ENCODE results near the gene AGMAT. TPM values are rescaled to one million over a fixed set of nuclear protein-coding genes. Genes with fewer than 3 reads are reported as not detected.
"Not testable (repeated sequence)": the region's sequence is repeated elsewhere in the genome, so short reads cannot be mapped to it uniquely, and the experiment has no call there.

Gene AGMAT
- total RNA-seq, 1 donor from 2014 or later = 0.90 TPM

DNA sequence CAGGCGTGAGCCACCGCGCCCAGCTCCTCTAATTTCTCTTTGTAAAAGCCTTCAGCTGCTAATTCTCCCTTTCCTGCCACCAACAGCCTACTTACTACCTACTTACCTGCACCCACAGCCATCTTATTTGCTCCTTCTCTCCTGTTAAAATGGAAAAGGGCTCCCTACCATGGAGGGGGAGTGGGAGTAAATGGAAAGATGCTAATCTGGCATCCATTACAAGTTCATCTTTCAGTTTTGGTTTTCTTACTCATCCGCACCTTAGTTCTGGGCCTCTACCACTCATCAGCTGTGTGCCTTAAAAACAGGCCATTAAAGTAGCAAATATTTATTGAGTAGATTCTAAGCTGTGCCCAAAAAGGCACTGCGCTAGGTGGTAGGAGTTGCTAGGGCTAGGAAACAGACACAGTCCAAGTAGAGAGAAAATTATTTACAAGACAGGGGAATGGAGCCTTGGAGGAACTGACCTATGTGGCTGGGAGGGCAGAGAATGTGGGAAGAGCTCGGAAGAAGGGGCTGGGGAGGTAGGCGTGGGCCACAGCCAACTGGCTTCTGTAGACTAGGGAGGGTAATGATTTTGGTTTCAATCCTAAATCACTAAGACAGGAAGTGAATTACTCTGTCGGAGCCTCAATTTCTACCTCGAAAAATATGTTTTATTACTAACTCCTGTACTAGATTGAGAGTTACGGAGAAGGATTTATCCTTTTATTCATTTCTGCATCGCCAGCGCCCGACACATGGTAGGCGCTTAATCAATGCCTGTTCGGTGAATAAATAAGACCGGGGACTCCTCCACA is 31.7 kb upstream of the AGMAT start:
- DNase-seq (ENCODE audit: low read depth in 2 of 2) = no peak

DNA sequence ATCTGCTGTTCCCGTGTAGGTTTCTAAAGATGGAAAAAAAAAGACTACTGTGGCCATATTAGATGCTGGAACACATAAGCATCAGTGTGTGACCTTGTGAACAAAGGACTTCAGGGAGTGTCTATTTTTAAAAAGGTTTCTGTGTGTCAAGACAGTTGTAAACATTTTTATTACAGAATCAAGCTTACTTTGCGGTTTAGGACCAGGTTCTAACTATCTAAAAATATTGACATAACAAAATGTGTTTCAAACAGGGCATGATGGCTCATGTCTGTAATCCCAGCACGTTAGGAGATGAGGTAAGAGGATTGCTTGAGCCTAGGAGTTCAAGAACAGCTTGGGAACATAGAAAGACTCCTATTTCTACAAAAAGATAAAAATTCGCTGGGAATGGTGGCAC is 25.3 kb upstream of the AGMAT start:
- DNase-seq (ENCODE audit: low read depth in 2 of 2) = no peak

- DNase-seq (ENCODE audit: low read depth in 2 of 2) = no peak
Observed at GRCh38 chr1:15609631-15610030, 24.8 kb upstream of the AGMAT start.

GRCh38 chr1:15605398-15606383 is 20.8 kb upstream of the AGMAT start:
- no peak for DNase-seq (ENCODE audit: low read depth in 2 of 2)

DNA sequence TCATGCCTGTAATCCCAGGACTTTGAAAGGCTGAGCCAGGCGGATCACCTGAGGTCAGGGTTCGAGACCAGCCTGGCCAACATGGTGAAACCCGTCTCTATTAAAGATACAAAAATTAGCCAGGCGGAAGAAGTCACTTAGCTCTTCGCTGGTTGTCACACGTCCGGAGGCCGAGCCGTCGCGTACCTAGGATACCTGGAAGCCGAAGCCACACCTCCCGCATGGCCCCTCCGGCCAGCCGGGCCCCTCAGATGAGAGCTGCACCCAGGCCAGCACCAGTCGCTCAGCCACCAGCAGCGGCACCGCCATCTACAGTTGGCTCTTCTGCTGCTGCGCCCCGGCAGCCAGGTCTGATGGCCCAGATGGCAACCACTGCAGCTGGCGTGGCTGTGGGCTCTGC is 19.5 kb upstream of the AGMAT start:
- DNase-seq (ENCODE audit: low read depth in 2 of 2) = not testable (repeated sequence)

DNA sequence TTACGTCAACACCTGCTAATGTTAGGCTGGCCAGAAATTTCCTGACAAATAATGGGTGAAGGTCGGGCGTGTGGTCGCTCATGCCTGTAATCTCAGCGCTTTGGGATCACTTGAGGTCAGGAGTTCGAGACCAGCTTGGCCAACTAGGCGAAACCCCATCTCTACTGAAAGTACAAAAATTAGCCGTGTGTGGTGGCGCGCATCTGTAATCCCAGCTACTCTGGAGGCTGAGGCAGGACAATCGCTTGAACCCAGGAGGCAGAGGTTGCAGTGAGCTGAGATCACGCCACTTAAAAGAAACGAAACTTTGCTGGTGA is 19.1 kb upstream of the AGMAT start:
- not testable (repeated sequence) for DNase-seq (ENCODE audit: low read depth in 2 of 2)

DNA sequence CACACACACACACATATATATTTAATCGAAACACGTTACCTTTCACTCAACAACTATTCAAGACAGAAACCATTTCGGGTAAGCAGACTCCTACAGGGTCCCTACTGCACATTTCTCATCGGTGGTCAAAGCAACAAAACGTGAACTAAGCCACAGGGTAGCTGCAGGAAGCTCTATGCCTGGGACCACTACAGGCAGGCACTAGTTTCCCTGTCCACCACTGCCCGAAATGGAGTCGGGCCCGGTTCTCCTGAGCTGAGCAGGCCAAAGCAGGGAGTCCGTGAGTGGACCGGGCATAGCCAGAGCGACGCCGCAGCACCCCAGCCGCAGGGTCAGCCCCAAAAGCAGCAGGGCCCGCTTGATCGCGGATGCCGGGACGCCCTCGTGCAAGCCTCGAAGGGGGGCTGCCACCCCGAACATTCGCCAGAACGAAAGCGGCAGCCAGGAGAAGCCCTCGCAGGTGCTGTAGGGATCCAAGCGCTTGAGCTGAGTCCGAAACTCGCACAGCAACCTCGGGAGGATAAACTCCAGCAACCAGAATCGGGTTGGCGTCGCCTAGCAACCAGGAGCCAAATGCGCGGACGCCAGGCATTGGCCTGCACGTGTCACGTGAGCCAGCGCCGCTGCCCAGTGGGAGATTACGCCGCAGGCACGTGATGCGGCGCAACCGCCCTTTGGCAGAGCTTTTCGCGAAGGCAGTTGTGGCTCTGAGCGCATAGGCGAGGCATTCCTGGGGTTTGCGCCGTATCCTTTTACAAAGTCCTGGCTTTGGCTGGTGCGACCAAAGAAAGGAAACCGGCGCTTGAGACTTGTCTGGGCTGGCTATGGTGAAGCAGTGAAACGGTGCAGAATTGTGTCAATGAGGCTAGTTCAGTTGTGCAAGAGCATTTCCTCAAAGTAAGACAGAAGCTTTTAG is 18.5 kb upstream of the AGMAT start:
- DNase-seq (ENCODE audit: low read depth in 2 of 2) = peak; percentile 89 to 95

- DNase-seq (ENCODE audit: low read depth in 2 of 2) = no peak
Observed at GRCh38 chr1:15598436-15598835, 13.6 kb upstream of the AGMAT start.

DNA sequence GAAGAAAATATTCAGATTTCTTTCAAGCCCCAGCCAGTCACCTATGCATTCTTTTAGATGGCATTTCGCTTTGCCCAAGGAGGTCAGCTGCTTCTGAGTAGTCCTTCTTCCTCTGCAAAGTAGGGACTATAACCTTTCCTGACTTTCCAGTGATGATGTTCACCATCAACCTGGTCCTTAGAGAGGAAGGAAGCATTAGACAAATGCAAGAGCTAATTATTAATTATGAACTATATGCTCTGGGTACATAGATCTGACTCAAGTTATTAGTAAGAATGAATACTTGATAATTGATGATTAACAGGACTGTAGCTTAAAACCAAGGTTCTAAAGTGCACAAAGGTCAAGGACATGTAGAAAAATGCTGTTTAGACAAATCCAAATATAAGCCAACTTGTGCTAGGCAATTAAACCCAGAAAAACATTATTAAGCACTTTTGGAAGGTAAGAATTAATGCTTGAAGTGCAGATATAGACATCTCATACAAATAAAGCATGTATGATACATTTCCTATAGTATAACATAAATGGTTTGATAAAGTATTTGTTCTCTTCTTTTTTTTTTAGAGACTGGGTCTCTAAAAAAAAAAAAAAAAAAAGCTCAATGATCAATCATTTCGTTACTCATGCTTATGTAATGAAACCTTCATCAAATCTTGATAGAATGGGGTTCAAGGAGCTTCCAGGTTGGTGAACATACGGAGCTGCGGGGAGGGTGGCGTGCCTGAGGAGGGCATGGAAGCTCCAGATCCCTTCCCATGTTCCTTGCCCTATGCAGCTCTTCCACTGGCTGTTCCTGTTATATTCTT is 11.2 kb upstream of the AGMAT start:
- no peak for DNase-seq (ENCODE audit: low read depth in 2 of 2)

- DNase-seq (ENCODE audit: low read depth in 2 of 2) = no peak
Observed at GRCh38 chr1:15592285-15592684, 7.4 kb upstream of the AGMAT start.

GRCh38 chr1:15583016-15583706 is 1.7 kb downstream of the AGMAT start:
- no peak for DNase-seq (ENCODE audit: low read depth in 2 of 2)

DNA sequence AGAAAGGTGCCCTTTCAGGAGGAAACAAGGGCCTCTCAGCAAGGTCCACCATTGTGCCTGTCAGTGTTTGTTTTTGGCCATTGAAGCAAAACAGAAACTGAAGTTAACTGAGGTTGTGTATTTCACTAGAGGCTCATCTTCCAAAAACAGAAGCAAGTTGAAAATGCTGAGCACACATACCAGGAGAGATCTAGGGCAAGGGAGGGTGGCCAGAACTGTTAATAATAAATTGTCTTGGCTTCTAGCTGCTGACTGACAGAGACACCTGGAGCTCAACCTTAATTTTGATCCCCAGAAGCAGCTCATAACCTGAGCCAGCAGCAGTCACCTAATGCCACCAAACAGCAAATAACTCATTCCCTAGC is 5.2 kb downstream of the AGMAT start:
- no peak for DNase-seq (ENCODE audit: low read depth in 2 of 2)

- DNase-seq (ENCODE audit: low read depth in 2 of 2) = no peak
Observed at GRCh38 chr1:15578921-15579682, 5.7 kb downstream of the AGMAT start.

- peak in 1 of 2 donors; percentile 14 for DNase-seq (ENCODE audit: low read depth in 2 of 2)
Observed at GRCh38 chr1:15577691-15578090, 7.2 kb downstream of the AGMAT start.

GRCh38 chr1:15575549-15576150 is 9.2 kb downstream of the AGMAT start:
- no peak for DNase-seq (ENCODE audit: low read depth in 2 of 2)

DNA sequence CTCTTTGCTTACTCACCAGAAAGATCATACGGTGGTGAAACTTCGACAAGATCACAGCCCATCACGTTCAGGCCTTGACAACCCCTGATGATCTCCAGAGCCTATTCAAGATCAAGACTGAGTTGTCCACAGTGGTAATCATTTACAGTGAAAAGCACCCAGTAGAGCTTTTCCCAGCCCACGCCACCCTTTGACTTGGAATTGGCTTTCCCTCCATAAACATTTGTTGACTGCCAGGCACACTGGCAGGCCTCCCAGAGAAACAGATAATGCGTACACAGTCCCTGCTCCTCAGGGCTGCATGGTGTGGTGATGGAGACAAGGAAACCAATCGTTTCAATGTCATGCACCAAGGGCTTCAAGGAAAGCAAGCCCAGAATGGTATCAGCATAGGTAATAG is 10.1 kb downstream of the AGMAT start:
- DNase-seq (ENCODE audit: low read depth in 2 of 2) = no peak

- DNase-seq (ENCODE audit: low read depth in 2 of 2) = no peak
Observed at GRCh38 chr1:15573477-15573876, 11.4 kb downstream of the AGMAT start.

DNA sequence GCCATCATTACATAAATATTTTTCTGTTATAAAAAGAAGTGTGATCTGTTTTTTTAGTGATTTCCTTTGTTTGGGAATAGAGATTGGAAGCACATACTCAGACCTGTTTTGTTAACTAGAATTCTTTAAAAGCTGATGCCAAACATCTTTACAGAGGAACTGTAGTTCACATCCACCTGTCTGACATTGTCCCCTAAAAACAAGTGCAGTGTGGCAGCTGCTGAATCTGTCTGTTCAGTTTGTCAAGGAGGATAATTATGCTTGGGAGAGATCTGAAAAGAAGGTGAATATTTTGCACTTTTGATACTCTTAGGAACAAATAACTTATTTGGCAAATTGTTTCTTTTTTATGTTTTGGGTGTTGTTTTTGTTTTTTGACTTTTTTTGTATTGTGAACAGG is 13.6 kb downstream of the AGMAT start:
- DNase-seq (ENCODE audit: low read depth in 2 of 2) = no peak

DNA sequence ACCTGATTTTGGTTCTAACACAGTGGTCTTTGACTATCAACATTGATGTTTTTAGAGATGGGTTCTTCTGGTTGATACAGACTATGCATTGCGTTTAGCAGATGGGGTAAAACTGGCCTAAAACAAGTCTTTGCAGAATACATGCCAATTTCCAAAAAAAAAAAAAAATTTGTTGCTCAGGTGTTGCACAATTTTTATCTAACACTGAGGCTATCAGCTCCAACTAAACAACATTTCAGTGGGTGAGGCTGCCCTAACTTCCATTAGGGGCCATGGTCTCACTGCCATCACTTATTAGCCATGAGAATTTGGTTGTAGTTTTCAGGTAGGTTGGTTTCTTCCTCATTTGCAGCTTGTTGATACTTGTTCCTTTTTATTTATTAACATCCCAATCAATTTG is 14.0 kb downstream of the AGMAT start:
- no peak for DNase-seq (ENCODE audit: low read depth in 2 of 2)

Data from dermis microvascular lymphatic vessel endothelial cell (primary cell).